Astrocyte (in vitro differentiated cells and primary cell): Measurements from ENCODE around the gene CTSE.

Source experiments
- EZH2 ChIP-seq: IDR thresholded peaks from 2 replicates; pipeline ENCODE4 v1.6.1; 2012; ENCODE audit warnings: mild to moderate bottlenecking, low read length, inconsistent platforms; ENCODE audit not compliant: insufficient read depth
- TF ChIP-seq, protein P1 (sequence below): IDR thresholded peaks from 2 replicates; pipeline ENCODE4 v1.5.1; 2011; ENCODE audit warnings: low read depth, mild to moderate bottlenecking, inconsistent platforms, low read length, moderate library complexity; ENCODE audit not compliant: insufficient read depth

DNA sequence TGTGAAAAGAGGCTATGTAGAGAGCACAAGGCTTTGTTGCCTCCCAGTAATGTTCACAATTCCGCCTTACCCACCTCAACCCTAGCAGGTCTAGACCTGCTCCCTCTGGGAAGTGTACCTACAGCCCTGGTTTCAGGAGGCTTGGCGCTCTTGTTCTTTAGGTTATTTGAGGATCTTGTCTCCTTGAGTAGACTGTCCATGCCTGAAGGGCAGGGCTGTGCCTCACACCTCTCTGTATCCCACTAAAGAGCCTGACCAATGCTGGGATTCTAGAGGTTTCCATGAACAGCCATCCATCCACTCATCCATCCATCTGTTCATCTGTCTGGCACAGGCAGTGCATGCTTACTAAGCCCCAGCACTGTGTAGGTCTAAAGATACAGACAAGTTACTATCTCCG lies 21.5 kb downstream of the CTSE start:
- TF ChIP-seq, protein P1, sequence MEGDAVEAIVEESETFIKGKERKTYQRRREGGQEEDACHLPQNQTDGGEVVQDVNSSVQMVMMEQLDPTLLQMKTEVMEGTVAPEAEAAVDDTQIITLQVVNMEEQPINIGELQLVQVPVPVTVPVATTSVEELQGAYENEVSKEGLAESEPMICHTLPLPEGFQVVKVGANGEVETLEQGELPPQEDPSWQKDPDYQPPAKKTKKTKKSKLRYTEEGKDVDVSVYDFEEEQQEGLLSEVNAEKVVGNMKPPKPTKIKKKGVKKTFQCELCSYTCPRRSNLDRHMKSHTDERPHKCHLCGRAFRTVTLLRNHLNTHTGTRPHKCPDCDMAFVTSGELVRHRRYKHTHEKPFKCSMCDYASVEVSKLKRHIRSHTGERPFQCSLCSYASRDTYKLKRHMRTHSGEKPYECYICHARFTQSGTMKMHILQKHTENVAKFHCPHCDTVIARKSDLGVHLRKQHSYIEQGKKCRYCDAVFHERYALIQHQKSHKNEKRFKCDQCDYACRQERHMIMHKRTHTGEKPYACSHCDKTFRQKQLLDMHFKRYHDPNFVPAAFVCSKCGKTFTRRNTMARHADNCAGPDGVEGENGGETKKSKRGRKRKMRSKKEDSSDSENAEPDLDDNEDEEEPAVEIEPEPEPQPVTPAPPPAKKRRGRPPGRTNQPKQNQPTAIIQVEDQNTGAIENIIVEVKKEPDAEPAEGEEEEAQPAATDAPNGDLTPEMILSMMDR, result no peak
- no peak for TF ChIP-seq EZH2
